Activated CD8-positive, alpha-beta memory T cell treated with anti-CD3 and anti-CD28 coated beads, Interleukin-2, amount 10 ng/mL, durations not matched to agents 7 days and 5 days (primary cell): ENCODE measurements around the gene HSPB9. TPM values are rescaled to one million over a fixed set of nuclear protein-coding genes. Genes with fewer than 3 reads are reported as not detected.
"Not testable (repeated sequence)": the region's sequence is repeated elsewhere in the genome, so short reads cannot be mapped to it uniquely, and the experiment has no call there.

Source experiments
- ATAC-seq: fragments of 150-1000 bp; cut with Tn5 transposase; one replicate; pipeline ENCODE4 v1.10.0; 2021; ENCODE audit warnings: moderate library complexity
- CTCF ChIA-PET: fragments of 350-600 bp; sonication (Branson Sonifier 250); formaldehyde crosslinking; loops from one replicate; lab custom pipeline; 2021; ENCODE audit warnings: antibody characterized with exemption; lab: Charles Lee
- DNase-seq: peaks from one replicate; pipeline ENCODE4 v3.0.0-alpha.2; 2020
- H3K27ac Mint-ChIP-seq: one replicate; pipeline ENCODE4 v1.8.0; 2021; ENCODE audit warnings: mild to moderate bottlenecking, mixed read lengths
- H3K27me3 Mint-ChIP-seq: one replicate; pipeline ENCODE4 v1.8.0; 2021; ENCODE audit warnings: mixed read lengths
- H3K36me3 Mint-ChIP-seq: one replicate; pipeline ENCODE4 v1.8.0; 2021; ENCODE audit warnings: mild to moderate bottlenecking, mixed read lengths
- H3K4me1 Mint-ChIP-seq: one replicate; pipeline ENCODE4 v1.8.0; 2021; ENCODE audit warnings: mixed read lengths
- H3K4me3 Mint-ChIP-seq: one replicate; pipeline ENCODE4 v1.8.0; 2021; ENCODE audit warnings: mild to moderate bottlenecking, moderate library complexity, mixed read lengths
- H3K9me3 Mint-ChIP-seq: one replicate; pipeline ENCODE4 v1.8.0; 2022; ENCODE audit warnings: low read depth, mixed read lengths
- total RNA-seq, 2 experiments: library from RNA; stranded (reverse); gene quantifications; one replicate each; pipeline ENCODE4 v1.2.3, GENCODE V29; 2021

Gene HSPB9
- total RNA-seq, 2 experiments from 2014 or later = 0.58 TPM; not detected in 1

DNA sequence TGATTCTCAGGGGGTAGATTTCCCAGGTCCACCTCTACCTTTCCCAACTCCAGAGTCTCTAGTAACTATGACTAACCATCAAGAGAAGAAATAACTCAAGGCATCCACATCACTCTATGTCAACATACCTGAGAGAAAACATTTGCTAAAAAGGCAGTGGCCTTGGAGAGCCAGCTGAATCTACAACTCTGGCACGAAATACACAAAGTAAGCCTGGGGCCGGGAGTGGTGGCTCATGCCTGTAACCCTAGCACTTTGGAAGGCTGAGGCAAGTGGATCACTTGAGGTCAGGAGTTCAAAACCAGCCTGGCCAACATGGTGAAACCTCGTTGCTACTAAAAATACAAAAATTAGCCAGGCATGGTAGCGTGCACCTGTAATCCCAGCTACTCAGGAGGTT, 20.5 kb downstream of the HSPB9 start:
- H3K36me3 Mint-ChIP-seq = peaks cover 23% of the 10 kb centered on the region

DNA sequence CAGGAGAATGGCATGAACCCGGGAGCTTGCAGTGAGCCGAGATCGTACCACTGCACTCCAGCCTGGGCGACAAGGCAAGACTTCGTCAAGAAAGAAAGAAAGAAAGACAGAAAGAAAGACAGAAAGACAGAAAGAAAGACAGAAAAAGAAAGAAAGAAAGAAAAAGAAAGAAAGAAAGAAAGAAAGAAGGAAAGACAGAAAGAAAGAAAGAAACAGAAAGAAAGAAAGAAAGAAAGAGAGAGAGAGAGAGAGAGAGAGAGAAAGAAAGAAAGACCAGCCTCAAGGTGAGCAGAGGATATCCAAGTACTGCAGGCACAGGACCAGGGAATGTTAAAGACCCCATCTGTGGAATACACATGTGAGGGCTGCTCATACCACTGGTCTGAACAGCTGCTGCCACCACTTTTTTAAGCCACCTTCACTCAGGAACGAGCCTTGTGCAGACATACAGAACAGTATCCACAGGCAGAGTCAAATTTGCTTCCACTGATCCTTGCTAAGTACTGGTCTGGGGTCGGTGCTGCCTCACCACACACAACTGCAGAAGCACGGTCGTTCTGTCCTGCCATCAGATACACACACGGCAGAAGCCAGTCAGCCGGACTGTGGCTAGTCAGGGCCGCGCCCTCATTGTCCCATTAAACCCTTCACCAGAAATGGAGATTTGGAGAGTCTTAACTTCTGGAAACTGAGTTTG, 24.5 kb downstream of the HSPB9 start:
- DNase-seq (no peak), ATAC-seq (no peak)
- Mint-ChIP-seq H3K4me3 (no peak overlapping the region), H3K4me1 (peaks cover 29% of the 10 kb centered on the region), H3K9me3 (no peaks in the 10 kb centered on the region), H3K27ac (peak overlapping the region; percentile 8), H3K36me3 (peaks cover 21% of the 10 kb centered on the region), H3K27me3 (no peaks in the 10 kb centered on the region)
- CTCF ChIA-PET = interaction anchor here (0.6 kb wide), 1 partner anchor 276 kb away, joined by 3 read pairs; no protein-coding TSS in a partner anchor

More for the DNA sequence above, 20.5 kb downstream of the HSPB9 start:
- peaks cover 18% of the 10 kb centered on the region for H3K4me1 Mint-ChIP-seq
- CTCF ChIA-PET = interaction anchor here (1.5 kb wide), 1 partner anchor 75 kb away, joined by 3 read pairs; no protein-coding TSS in a partner anchor
- not testable (repeated sequence) for H3K9me3 Mint-ChIP-seq, DNase-seq, H3K27ac Mint-ChIP-seq, H3K4me3 Mint-ChIP-seq, ATAC-seq, H3K27me3 Mint-ChIP-seq

- ATAC-seq (no peak), DNase-seq (no peak)
- H3K27ac Mint-ChIP-seq = peak overlapping the region; percentile 77
- H3K9me3 Mint-ChIP-seq = no peaks in the 10 kb centered on the region
- CTCF ChIA-PET = interaction anchor here (0.8 to 2.1 kb wide), 7 partner anchors 10 to 249 kb away, joined by 3 to 7 read pairs (median 3); partner anchors contain the start of genes KCNH4 and STAT3
- H3K27me3 Mint-ChIP-seq = no peaks in the 10 kb centered on the region
- H3K4me1 Mint-ChIP-seq = peaks cover 42% of the 10 kb centered on the region
- peaks cover 4% of the 10 kb centered on the region for H3K36me3 Mint-ChIP-seq
- peak overlapping the region; percentile 85 for H3K4me3 Mint-ChIP-seq
Observed at GRCh38 chr17:42153919-42154742, 31.5 kb downstream of the HSPB9 start.

- no peaks in the 10 kb centered on the region for H3K27me3 Mint-ChIP-seq
- no peaks in the 10 kb centered on the region for H3K9me3 Mint-ChIP-seq
- peak overlapping the region; percentile 85 for H3K4me3 Mint-ChIP-seq
- H3K4me1 Mint-ChIP-seq = peaks cover 42% of the 10 kb centered on the region
- H3K36me3 Mint-ChIP-seq = peaks cover 4% of the 10 kb centered on the region
- ATAC-seq (no peak), DNase-seq (no peak)
- peak overlapping the region; percentile 77 for H3K27ac Mint-ChIP-seq
- CTCF ChIA-PET = interaction anchor here (0.7 to 1.0 kb wide), 3 partner anchors 25 to 138 kb away, joined by 4 read pairs; partner anchors contain the start of genes DNAJC7 and KCNH4
Observed at GRCh38 chr17:42155614-42156045, 33.0 kb downstream of the HSPB9 start.

- no peaks in the 10 kb centered on the region for H3K36me3 Mint-ChIP-seq
- H3K9me3 Mint-ChIP-seq = no peaks in the 10 kb centered on the region
- H3K27me3 Mint-ChIP-seq = no peaks in the 10 kb centered on the region
- peaks cover 10% of the 10 kb centered on the region for H3K4me1 Mint-ChIP-seq
- CTCF ChIA-PET = no interaction called here
- no peak for DNase-seq
- no peak for ATAC-seq
- no peak overlapping the region for H3K4me3 Mint-ChIP-seq
- H3K27ac Mint-ChIP-seq = no peak overlapping the region
Observed at GRCh38 chr17:42159796-42160530, 37.4 kb downstream of the HSPB9 start.

- no peak for DNase-seq
- Mint-ChIP-seq H3K4me1 (peaks cover 6% of the 10 kb centered on the region), H3K36me3 (no peaks in the 10 kb centered on the region), H3K9me3 (no peaks in the 10 kb centered on the region), H3K4me3 (no peak overlapping the region), H3K27me3 (no peaks in the 10 kb centered on the region), H3K27ac (no peak overlapping the region)
- ATAC-seq = no peak
- CTCF ChIA-PET = no interaction called here
Observed at GRCh38 chr17:42160531-42160910, 37.9 kb downstream of the HSPB9 start.

- Mint-ChIP-seq H3K27ac (no peak overlapping the region), H3K27me3 (no peaks in the 10 kb centered on the region), H3K9me3 (no peaks in the 10 kb centered on the region), H3K4me3 (no peak overlapping the region), H3K4me1 (no peaks in the 10 kb centered on the region), H3K36me3 (no peaks in the 10 kb centered on the region)
- ATAC-seq = no peak
- CTCF ChIA-PET = interaction anchor here (0.6 to 1.6 kb wide), 6 partner anchors 9 to 243 kb away, joined by 3 to 5 read pairs (median 4); partner anchors contain the start of genes DHX58 and KCNH4
- DNase-seq = peak; percentile 62
Observed at GRCh38 chr17:42163113-42163512, 40.5 kb downstream of the HSPB9 start.

DNA sequence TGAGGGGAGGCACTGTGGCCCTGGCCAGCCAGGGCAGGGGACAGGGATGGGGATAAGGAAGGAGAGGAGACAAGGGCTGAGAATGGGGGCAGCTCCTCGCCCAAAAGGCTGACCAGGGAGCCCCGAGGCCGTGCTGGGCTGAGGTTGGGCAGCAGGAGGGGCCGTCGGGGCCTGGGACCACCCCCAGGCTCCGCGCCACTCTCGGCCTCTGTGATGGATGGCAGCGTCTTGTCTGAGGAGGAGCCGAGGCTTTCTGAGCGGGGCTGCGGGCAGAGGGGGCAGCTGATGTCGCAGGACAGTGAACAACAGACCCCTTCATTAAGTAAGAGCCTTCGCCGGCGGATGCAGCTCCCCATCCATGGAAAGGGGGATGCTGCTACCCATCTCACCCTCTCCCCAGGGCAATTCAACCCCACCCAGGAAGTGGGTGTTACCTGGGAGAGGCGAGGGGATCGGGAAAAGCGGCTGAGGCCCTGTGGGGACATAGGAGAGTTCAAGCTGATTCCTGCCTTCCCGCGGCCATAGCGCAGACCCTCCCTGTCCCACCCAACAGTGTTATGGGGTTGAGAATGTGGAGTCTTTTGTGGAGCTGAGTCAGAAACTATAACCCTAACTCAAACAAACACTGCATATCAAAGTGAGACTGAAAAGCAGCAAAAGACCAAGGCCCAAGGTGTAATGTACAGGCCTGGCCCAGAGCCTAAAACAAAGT, 41.2 kb downstream of the HSPB9 start:
- ATAC-seq (no peak), DNase-seq (no peak)
- CTCF ChIA-PET = interaction anchor here (1.0 to 1.1 kb wide), 3 partner anchors 10 to 243 kb away, joined by 3 to 4 read pairs (median 3); no protein-coding TSS in a partner anchor
- no peaks in the 10 kb centered on the region for H3K4me1 Mint-ChIP-seq
- H3K27me3 Mint-ChIP-seq = no peaks in the 10 kb centered on the region
- no peak overlapping the region for H3K4me3 Mint-ChIP-seq
- H3K9me3 Mint-ChIP-seq = no peaks in the 10 kb centered on the region
- H3K36me3 Mint-ChIP-seq = no peaks in the 10 kb centered on the region
- H3K27ac Mint-ChIP-seq = no peak overlapping the region

- DNase-seq (no peak), ATAC-seq (no peak)
- no peak overlapping the region for H3K4me3 Mint-ChIP-seq
- no peaks in the 10 kb centered on the region for H3K4me1 Mint-ChIP-seq
- CTCF ChIA-PET = no interaction called here
- no peaks in the 10 kb centered on the region for H3K27me3 Mint-ChIP-seq
- no peak overlapping the region for H3K27ac Mint-ChIP-seq
- H3K9me3 Mint-ChIP-seq = no peaks in the 10 kb centered on the region
- no peaks in the 10 kb centered on the region for H3K36me3 Mint-ChIP-seq
Observed at GRCh38 chr17:42165751-42166150, 43.1 kb downstream of the HSPB9 start.

DNA sequence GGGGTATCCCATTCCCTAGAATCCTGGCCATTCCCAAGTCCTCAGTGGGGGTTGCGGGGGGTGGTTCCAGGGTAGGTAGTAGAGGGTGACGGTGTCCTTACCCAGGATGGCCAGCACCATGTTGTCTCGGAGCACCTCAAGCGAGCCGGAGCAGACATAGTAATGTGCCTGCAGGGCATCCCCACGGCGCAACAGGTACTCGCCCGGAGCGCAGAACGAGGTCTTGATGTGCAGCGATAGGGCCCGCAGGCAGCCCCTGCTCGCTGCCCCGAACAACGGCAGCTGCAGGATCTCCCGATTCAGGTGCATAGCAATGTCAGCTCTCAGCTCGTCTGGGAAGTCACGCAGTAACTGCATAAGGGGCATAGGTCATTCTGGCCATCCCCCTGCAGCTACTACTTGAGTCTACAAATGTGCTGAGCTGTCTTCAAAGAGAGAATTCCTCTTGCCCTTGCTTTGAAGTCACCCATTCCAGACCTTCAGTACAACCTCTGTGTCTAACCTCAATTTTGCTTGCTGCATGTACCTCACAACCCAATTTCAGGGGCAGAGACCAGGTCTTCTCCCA, 43.7 kb downstream of the HSPB9 start:
- DNase-seq = no peak
- H3K4me3 Mint-ChIP-seq = no peak overlapping the region
- no peaks in the 10 kb centered on the region for H3K27me3 Mint-ChIP-seq
- no peak for ATAC-seq
- no peak overlapping the region for H3K27ac Mint-ChIP-seq
- H3K4me1 Mint-ChIP-seq = no peaks in the 10 kb centered on the region
- CTCF ChIA-PET = interaction anchor here (1.7 kb wide), 1 partner anchor 12 kb away, joined by 3 read pairs; no protein-coding TSS in a partner anchor
- no peaks in the 10 kb centered on the region for H3K36me3 Mint-ChIP-seq
- no peaks in the 10 kb centered on the region for H3K9me3 Mint-ChIP-seq

DNA sequence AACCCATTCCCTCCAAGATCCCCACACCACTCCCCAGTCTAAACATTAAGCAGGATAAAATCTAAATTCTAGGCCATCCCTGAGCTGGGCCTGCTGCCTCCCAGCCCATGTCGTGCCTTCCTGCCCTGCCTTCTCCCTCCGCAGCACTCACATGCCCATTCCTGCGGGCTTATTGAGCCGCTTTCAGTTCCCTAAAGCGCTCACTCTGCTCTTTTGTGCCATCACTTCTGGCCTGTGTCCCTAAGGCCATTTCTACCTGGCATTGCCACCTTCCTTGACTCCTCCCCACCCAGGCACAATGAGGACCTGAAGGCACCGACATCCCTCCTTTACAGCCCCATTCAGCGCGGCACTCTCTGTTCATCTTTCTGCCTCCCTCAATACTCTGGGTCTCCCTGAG, 45.2 kb downstream of the HSPB9 start:
- Mint-ChIP-seq H3K4me3 (no peak overlapping the region), H3K27ac (no peak overlapping the region), H3K27me3 (no peaks in the 10 kb centered on the region), H3K36me3 (no peaks in the 10 kb centered on the region), H3K4me1 (no peaks in the 10 kb centered on the region), H3K9me3 (no peaks in the 10 kb centered on the region)
- CTCF ChIA-PET = interaction anchor here (0.5 to 1.7 kb wide), 3 partner anchors 11 to 153 kb away, joined by 3 read pairs; partner anchors contain the start of gene KCNH4
- ATAC-seq (no peak), DNase-seq (no peak)

GRCh38 chr17:42169351-42169750, 46.7 kb downstream of the HSPB9 start:
- no peak overlapping the region for H3K27ac Mint-ChIP-seq
- no peak for ATAC-seq
- no peak overlapping the region for H3K4me3 Mint-ChIP-seq
- H3K27me3 Mint-ChIP-seq = no peaks in the 10 kb centered on the region
- no peaks in the 10 kb centered on the region for H3K4me1 Mint-ChIP-seq
- no peaks in the 10 kb centered on the region for H3K36me3 Mint-ChIP-seq
- CTCF ChIA-PET = no interaction called here
- DNase-seq = no peak
- no peaks in the 10 kb centered on the region for H3K9me3 Mint-ChIP-seq
